Stomach (tissue), 4 donors: Measurements from ENCODE around the gene BCAP29.

ENCODE experiments used
- CTCF ChIP-seq, 7 experiments: fragments of 450-650 bp in 4 of 7; fragments of 200-600 bp in 3 of 7; sonication (generic) in 3 of 7; IDR thresholded peaks; one replicate each; pipeline ENCODE4 v1.5.1; 2016 to 2019; ENCODE audit warnings: antibody characterized with exemption in 7 of 7, control low read depth in 2 of 7, mild to moderate bottlenecking in 1 of 7
- POLR2A ChIP-seq, 4 donors: fragments of 450-650 bp; IDR thresholded peaks; one replicate each; pipeline ENCODE4 v1.6.1; 2016; ENCODE audit warnings: antibody characterized with exemption in 4 of 4, control low read depth in 2 of 4, mild to moderate bottlenecking in 1 of 4, moderate library complexity in 1 of 4

GRCh38 chr7:107563775-107564552, 16.1 kb upstream of the BCAP29 start, which contains the start of the genes COG5 and DUS4L:
- TF ChIP-seq CTCF (IDR thresholded peaks at IDR 0.05) (no peak), POLR2A (IDR thresholded peaks at IDR 0.05) (no peak)
